Liver (tissue), 3 donors: Measurements from ENCODE around the gene TPBGL.

Source experiments
- CTCF ChIP-seq: fragments of 150-350 bp; IDR thresholded peaks from 2 replicates; pipeline ENCODE4 v1.5.1; 2017; ENCODE audit warnings: improper control_type of control experiment, low read depth, low read length; ENCODE audit not compliant: missing input control
- GABPA ChIP-seq, 2 donors: IDR thresholded peaks in 1 of 2; conservative IDR thresholded peaks in 1 of 2; 2 replicates each; pipeline ENCODE4 v1.6.1; 2016; ENCODE audit warnings: antibody characterized with exemption in 2 of 2, mild to moderate bottlenecking in 1 of 2, moderate library complexity in 1 of 2
- MAX ChIP-seq: IDR thresholded peaks from 2 replicates; pipeline ENCODE4 v1.6.1; 2016; ENCODE audit warnings: antibody characterized with exemption
- RAD21 ChIP-seq, 2 donors: IDR thresholded peaks; 2 replicates each; pipeline ENCODE4 v1.6.1; 2016; ENCODE audit warnings: antibody characterized with exemption in 2 of 2, mild to moderate bottlenecking in 2 of 2
- REST ChIP-seq: IDR thresholded peaks from 2 replicates; pipeline ENCODE4 v1.6.1; 2016; ENCODE audit warnings: antibody characterized with exemption, mild to moderate bottlenecking
- SP1 ChIP-seq: IDR thresholded peaks from 2 replicates; pipeline ENCODE4 v1.6.1; 2018; ENCODE audit warnings: antibody characterized with exemption, mild to moderate bottlenecking
- TAF1 ChIP-seq: conservative IDR thresholded peaks from 2 replicates; pipeline ENCODE4 v1.6.1; 2016; ENCODE audit warnings: antibody characterized with exemption, mild to moderate bottlenecking
- donor health status: healthy.
- donor health status: healthy.

- TF ChIP-seq MAX (no peak), CTCF (no peak), REST (no peak), GABPA (IDR thresholded peaks at IDR 0.05 in 1 of 2, conservative IDR thresholded peaks at IDR 0.05 in 1 of 2) (no peak), TAF1 (no peak), RAD21 (IDR thresholded peaks at IDR 0.05) (no peak), SP1 (no peak)
Observed at GRCh38 chr11:75264971-75265370, 24.4 kb downstream of the TPBGL start.
